SK-N-SH treated with all-trans-retinoic acid at 6 μM for 48 hours (cell line): ENCODE results near the gene IL31.

Experiments
- ATAC-seq: fragments of 200-7000 bp; cut with Tn5 transposase; 3 replicates; pipeline ENCODE4 v1.9.1; 2020; ENCODE audit warnings: mild to moderate bottlenecking, moderate library complexity
- ARNTL ChIP-seq: fragments of 450-650 bp; formaldehyde crosslinking; IDR thresholded peaks from 2 replicates; pipeline ENCODE4 v1.5.0; 2020; ENCODE audit warnings: low read depth, mild to moderate bottlenecking, moderate library complexity, borderline replicate concordance
- ESRRG ChIP-seq: fragments of 250-450 bp; sonication (Bioruptor Pico); IDR thresholded peaks from 2 replicates; pipeline ENCODE4 v1.6.1; 2021; ENCODE audit warnings: mild to moderate bottlenecking
- GLIS3 ChIP-seq: fragments of 250-450 bp; sonication (Bioruptor Pico); IDR thresholded peaks from 2 replicates; pipeline ENCODE4 v1.5.0; 2020; ENCODE audit warnings: mild to moderate bottlenecking, moderate library complexity
- OSR1 ChIP-seq: fragments of 250-450 bp; sonication (Bioruptor Pico); IDR thresholded peaks from 2 replicates; pipeline ENCODE4 v1.8.0; 2022; ENCODE audit warnings: moderate library complexity, mild to moderate bottlenecking, inconsistent platforms
- PPARA ChIP-seq: fragments of 250-450 bp; sonication (Bioruptor Pico); IDR thresholded peaks from 2 replicates; pipeline ENCODE4 v1.5.0; 2020; ENCODE audit warnings: mild to moderate bottlenecking, borderline replicate concordance
- RARB ChIP-seq: fragments of 250-450 bp; sonication (Bioruptor Pico); IDR thresholded peaks from 2 replicates; pipeline ENCODE4 v1.8.0; 2021; ENCODE audit warnings: mild to moderate bottlenecking, moderate library complexity
- SNAI2 ChIP-seq: fragments of 250-450 bp; sonication (Bioruptor Pico); IDR thresholded peaks from 2 replicates; pipeline ENCODE4 v1.5.0; 2020; ENCODE audit warnings: mild to moderate bottlenecking, moderate library complexity
- TCF4 ChIP-seq: fragments of 250-450 bp; sonication (Bioruptor Pico); IDR thresholded peaks from 2 replicates; pipeline ENCODE4 v1.8.0; 2021; ENCODE audit warnings: mild to moderate bottlenecking, moderate library complexity, borderline replicate concordance
- TOX ChIP-seq: fragments of 250-450 bp; sonication (Bioruptor Pico); IDR thresholded peaks from 2 replicates; pipeline ENCODE4 v1.8.0; 2021; ENCODE audit warnings: mild to moderate bottlenecking, moderate library complexity, borderline replicate concordance
- ZFP30 ChIP-seq: fragments of 450-650 bp; formaldehyde crosslinking; IDR thresholded peaks from 2 replicates; pipeline ENCODE4 v1.5.0; 2022; ENCODE audit warnings: mild to moderate bottlenecking, moderate library complexity
- ZNF565 ChIP-seq: fragments of 450-650 bp; formaldehyde crosslinking; conservative IDR thresholded peaks from 2 replicates; pipeline ENCODE4 v1.5.0; 2020; ENCODE audit warnings: low read depth, mild to moderate bottlenecking, moderate library complexity
- ZNF8 ChIP-seq: fragments of 450-650 bp; formaldehyde crosslinking; IDR thresholded peaks from 2 replicates; pipeline ENCODE4 v1.5.0; 2020; ENCODE audit warnings: mild to moderate bottlenecking, moderate library complexity
- TF ChIP-seq, protein P1 (sequence below): fragments of 250-450 bp; sonication (Bioruptor Pico); IDR thresholded peaks from 2 replicates; pipeline ENCODE4 v1.5.0; 2020; ENCODE audit warnings: mild to moderate bottlenecking, moderate library complexity
- TF ChIP-seq, protein P2 (sequence below): fragments of 250-450 bp; sonication (Bioruptor Pico); IDR thresholded peaks from 2 replicates; pipeline ENCODE4 v1.8.0; 2021; ENCODE audit warnings: low read depth, mild to moderate bottlenecking, moderate library complexity, borderline replicate concordance
- TF ChIP-seq, protein P3 (sequence below): fragments of 250-450 bp; sonication (Bioruptor Pico); IDR thresholded peaks from 2 replicates; pipeline ENCODE4 v1.5.1; 2020; ENCODE audit warnings: low read depth, mild to moderate bottlenecking, moderate library complexity
- TF ChIP-seq, protein P4 (sequence below): fragments of 250-450 bp; sonication (Bioruptor Pico); IDR thresholded peaks from 2 replicates; pipeline ENCODE4 v1.8.0; 2020; ENCODE audit warnings: mild to moderate bottlenecking, moderate library complexity, borderline replicate concordance

The IL31 gene

DNA sequence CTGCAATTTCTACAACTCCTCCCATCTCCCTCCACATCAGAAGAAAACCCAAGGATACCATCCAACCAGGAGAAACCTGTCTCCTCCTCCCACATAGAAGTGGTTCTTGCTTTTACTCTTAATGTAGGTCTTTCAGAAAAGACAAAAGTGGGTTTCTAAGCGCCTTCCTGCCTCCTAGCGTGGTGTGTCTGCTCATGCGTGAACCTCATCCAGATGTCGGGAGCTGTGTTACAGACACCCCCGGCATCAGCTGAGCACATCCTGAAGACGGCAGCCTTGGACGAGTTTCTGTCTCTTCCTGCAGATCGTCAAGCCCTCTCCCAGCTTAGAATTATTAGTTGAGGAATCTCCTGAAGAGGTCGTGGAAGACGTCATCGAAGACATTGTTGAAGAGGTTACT, 18.4 kb upstream of the IL31 start:
- no peak for TF ChIP-seq TOX (CRISPR knock-in tag)
- no peak for TF ChIP-seq OSR1 (CRISPR knock-in tag)
- no peak for TF ChIP-seq TCF4 (CRISPR knock-in tag)
- TF ChIP-seq, protein P1, sequence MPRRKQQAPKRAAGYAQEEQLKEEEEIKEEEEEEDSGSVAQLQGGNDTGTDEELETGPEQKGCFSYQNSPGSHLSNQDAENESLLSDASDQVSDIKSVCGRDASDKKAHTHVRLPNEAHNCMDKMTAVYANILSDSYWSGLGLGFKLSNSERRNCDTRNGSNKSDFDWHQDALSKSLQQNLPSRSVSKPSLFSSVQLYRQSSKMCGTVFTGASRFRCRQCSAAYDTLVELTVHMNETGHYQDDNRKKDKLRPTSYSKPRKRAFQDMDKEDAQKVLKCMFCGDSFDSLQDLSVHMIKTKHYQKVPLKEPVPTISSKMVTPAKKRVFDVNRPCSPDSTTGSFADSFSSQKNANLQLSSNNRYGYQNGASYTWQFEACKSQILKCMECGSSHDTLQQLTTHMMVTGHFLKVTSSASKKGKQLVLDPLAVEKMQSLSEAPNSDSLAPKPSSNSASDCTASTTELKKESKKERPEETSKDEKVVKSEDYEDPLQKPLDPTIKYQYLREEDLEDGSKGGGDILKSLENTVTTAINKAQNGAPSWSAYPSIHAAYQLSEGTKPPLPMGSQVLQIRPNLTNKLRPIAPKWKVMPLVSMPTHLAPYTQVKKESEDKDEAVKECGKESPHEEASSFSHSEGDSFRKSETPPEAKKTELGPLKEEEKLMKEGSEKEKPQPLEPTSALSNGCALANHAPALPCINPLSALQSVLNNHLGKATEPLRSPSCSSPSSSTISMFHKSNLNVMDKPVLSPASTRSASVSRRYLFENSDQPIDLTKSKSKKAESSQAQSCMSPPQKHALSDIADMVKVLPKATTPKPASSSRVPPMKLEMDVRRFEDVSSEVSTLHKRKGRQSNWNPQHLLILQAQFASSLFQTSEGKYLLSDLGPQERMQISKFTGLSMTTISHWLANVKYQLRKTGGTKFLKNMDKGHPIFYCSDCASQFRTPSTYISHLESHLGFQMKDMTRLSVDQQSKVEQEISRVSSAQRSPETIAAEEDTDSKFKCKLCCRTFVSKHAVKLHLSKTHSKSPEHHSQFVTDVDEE (CRISPR knock-in tag), result no peak
- no peak for TF ChIP-seq ZFP30 (CRISPR knock-in tag)
- no peak for TF ChIP-seq GLIS3 (CRISPR knock-in tag)
- TF ChIP-seq, protein P2, sequence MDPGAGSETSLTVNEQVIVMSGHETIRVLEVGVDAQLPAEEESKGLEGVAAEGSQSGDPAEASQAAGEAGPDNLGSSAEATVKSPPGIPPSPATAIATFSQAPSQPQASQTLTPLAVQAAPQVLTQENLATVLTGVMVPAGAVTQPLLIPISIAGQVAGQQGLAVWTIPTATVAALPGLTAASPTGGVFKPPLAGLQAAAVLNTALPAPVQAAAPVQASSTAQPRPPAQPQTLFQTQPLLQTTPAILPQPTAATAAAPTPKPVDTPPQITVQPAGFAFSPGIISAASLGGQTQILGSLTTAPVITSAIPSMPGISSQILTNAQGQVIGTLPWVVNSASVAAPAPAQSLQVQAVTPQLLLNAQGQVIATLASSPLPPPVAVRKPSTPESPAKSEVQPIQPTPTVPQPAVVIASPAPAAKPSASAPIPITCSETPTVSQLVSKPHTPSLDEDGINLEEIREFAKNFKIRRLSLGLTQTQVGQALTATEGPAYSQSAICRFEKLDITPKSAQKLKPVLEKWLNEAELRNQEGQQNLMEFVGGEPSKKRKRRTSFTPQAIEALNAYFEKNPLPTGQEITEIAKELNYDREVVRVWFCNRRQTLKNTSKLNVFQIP (CRISPR knock-in tag), result no peak
- no peak for TF ChIP-seq ZNF565 (CRISPR knock-in tag)
- no peak for TF ChIP-seq ESRRG (CRISPR knock-in tag)
- TF ChIP-seq, protein P3, sequence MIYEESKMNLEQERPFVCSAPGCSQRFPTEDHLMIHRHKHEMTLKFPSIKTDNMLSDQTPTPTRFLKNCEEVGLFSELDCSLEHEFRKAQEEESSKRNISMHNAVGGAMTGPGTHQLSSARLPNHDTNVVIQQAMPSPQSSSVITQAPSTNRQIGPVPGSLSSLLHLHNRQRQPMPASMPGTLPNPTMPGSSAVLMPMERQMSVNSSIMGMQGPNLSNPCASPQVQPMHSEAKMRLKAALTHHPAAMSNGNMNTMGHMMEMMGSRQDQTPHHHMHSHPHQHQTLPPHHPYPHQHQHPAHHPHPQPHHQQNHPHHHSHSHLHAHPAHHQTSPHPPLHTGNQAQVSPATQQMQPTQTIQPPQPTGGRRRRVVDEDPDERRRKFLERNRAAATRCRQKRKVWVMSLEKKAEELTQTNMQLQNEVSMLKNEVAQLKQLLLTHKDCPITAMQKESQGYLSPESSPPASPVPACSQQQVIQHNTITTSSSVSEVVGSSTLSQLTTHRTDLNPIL (CRISPR knock-in tag), result no peak
- no peak for ATAC-seq

DNA sequence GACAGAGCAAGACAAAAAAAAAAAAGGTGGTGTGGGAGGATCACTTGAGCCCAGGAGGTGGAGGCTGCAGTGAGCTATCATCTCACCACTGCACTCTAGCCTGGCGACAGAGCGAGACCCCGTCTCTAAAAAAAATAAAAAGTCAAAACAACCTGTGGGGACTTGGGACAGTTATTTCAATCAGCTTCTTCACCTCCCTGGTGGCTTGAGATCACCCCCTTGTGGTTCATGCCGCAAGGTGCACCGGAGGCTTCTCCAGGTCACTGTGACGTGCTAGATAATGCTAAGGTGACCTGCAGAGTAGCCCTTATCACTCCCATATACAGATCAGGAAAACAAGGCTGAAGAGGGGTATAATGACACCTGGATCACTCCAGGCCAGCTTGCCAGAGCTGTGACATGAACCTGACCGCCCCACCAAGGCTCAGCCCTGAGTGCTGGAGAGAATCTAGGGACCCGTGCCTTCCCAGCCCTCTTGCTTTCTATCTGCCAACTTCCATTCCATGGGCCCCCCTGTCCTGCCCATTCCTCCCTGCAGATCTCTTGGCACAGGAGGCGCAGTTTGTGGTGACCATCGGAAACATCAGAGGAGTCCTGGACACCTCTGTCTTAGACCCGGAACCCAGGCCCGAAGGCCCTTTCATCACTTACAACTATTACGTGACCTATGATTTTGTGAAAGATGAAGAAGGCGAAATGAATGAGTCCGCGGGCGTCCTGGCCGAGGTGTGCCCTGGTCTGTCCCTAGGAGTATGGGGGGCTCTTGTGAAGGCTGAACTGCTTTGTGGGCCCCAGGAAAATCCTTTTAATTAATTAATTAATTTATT, 17.0 kb upstream of the IL31 start:
- peak; percentile 95 for ATAC-seq
- no peak for TF ChIP-seq ZNF565 (CRISPR knock-in tag)
- no peak for TF ChIP-seq TCF4 (CRISPR knock-in tag)
- no peak for TF ChIP-seq TOX (CRISPR knock-in tag)
- no peak for TF ChIP-seq ARNTL (CRISPR knock-in tag)
- TF ChIP-seq SNAI2 (CRISPR knock-in tag), result no peak
- TF ChIP-seq, protein P1 (CRISPR knock-in tag), result no peak
- TF ChIP-seq RARB (CRISPR knock-in tag), result no peak

DNA sequence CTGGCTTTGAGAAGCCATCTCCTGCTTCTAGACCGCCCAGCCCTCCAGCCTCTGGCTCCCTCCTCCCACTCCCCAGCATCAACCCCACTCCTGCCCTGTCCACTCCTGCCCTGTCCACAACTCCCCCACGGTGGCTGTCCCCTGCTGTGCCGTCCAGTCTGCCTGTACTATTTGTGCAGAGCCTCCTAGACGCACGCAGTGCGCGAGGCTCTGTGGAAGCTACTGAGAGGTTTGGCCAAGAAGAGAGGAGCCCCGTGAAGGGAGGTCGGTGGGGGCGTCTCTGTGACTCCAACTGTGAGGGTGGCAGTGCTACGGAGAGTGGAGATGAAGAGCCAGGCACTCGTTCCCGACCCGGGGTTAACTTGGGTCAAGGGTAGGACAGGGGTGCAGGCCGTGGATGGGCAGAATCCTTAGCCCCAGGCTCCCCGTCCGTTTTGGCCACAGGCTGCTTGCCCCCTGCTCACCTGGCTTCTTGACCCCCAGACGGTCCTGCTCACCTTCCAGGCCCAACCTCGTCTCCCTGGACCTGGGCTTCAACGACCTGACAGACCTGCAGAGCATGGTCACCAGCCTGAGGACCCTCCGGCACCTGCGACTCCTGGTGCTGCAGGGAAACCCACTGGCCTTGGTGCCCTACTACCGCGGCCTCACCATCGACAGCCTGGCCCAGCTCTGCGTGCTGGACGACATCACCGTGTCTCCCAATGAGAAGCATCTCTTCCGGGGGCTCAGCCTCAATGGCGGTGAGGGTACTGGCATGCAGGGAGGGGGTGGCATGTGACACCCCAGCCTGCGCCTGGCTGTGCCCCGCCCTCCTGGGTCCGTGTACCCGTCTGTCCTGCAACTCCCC, 15.8 kb upstream of the IL31 start:
- ATAC-seq, result no peak
- TF ChIP-seq ZFP30 (CRISPR knock-in tag), result no peak
- TF ChIP-seq, protein P1 (CRISPR knock-in tag), result no peak
- TF ChIP-seq OSR1 (CRISPR knock-in tag), result no peak
- no peak for TF ChIP-seq ESRRG (CRISPR knock-in tag)
- TF ChIP-seq TOX (CRISPR knock-in tag), result no peak
- no peak for TF ChIP-seq ZNF565 (CRISPR knock-in tag)
- TF ChIP-seq PPARA, result no peak
- TF ChIP-seq ZNF8 (CRISPR knock-in tag), result no peak
- TF ChIP-seq, protein P3 (CRISPR knock-in tag), result no peak
- TF ChIP-seq SNAI2 (CRISPR knock-in tag), result no peak
- no peak for TF ChIP-seq GLIS3 (CRISPR knock-in tag)
- TF ChIP-seq TCF4 (CRISPR knock-in tag), result no peak
- TF ChIP-seq, protein P4, sequence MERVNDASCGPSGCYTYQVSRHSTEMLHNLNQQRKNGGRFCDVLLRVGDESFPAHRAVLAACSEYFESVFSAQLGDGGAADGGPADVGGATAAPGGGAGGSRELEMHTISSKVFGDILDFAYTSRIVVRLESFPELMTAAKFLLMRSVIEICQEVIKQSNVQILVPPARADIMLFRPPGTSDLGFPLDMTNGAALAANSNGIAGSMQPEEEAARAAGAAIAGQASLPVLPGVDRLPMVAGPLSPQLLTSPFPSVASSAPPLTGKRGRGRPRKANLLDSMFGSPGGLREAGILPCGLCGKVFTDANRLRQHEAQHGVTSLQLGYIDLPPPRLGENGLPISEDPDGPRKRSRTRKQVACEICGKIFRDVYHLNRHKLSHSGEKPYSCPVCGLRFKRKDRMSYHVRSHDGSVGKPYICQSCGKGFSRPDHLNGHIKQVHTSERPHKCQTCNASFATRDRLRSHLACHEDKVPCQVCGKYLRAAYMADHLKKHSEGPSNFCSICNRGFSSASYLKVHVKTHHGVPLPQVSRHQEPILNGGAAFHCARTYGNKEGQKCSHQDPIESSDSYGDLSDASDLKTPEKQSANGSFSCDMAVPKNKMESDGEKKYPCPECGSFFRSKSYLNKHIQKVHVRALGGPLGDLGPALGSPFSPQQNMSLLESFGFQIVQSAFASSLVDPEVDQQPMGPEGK (CRISPR knock-in tag), result no peak
